Panc1 (cell line): ENCODE data around the gene DGKD. TPM values are rescaled to one million over a fixed set of nuclear protein-coding genes. Genes with fewer than 3 reads are reported as not detected.
"Not testable (repeated sequence)": the region's sequence is repeated elsewhere in the genome, so short reads cannot be mapped to it uniquely, and the experiment has no call there.

Experiments used
- ATAC-seq: fragments of 200-7000 bp; cut with Tn5 transposase; 2 replicates; pipeline ENCODE4 v1.9.1; 2020; ENCODE audit warnings: mild to moderate bottlenecking, moderate library complexity
- BruUV-seq: library from RNA; stranded (reverse); fragments of 400-500 nt; replicated peaks from 2 replicates; lab custom pipeline; 2021; lab: Mats Ljungman, UMichigan
- CTCF ChIA-PET: fragments of 300-600 bp; sonication (Branson Sonifier 250); formaldehyde crosslinking; loops from one replicate; lab custom pipeline; 2022; ENCODE audit warnings: antibody characterized with exemption; lab: Charles Lee
- POLR2A ChIA-PET: fragments of 300-600 bp; sonication (Branson Sonifier 250); formaldehyde crosslinking; loops from one replicate; lab custom pipeline; 2022; ENCODE audit warnings: antibody characterized with exemption; lab: Charles Lee
- DNase-seq: peaks from one replicate; pipeline ENCODE4 v3.0.0-alpha.2; 2010; ENCODE audit warnings: low read depth, low spot score
- H3K27ac ChIP-seq: 2 replicates; pipeline ENCODE4 v1.5.1; 2011; ENCODE audit warnings: mild to moderate bottlenecking, low read length, inconsistent platforms
- H3K27me3 ChIP-seq: fragments of 200-500 bp; sonication (Bioruptor generic); 2 replicates; pipeline ENCODE4 v1.6.0; 2014; ENCODE audit warnings: low read length, inconsistent platforms; ENCODE audit not compliant: control insufficient read depth, insufficient read depth
- H3K36me3 ChIP-seq: fragments of 200-500 bp; sonication (Bioruptor generic); 2 replicates; pipeline ENCODE4 v1.5.1; 2014; ENCODE audit warnings: inconsistent platforms, mild to moderate bottlenecking, low read length, moderate library complexity; ENCODE audit not compliant: control insufficient read depth, insufficient read depth
- H3K4me1 ChIP-seq: 2 replicates; pipeline ENCODE4 v1.5.1; 2011; ENCODE audit warnings: inconsistent platforms, mild to moderate bottlenecking, low read length, moderate library complexity; ENCODE audit not compliant: control insufficient read depth, insufficient read depth
- H3K4me3 ChIP-seq, 2 experiments: 2 replicates each; pipeline ENCODE4 v1.5.1; 2011 to 2012; ENCODE audit warnings: low read depth in 2 of 2, low read length in 2 of 2, mild to moderate bottlenecking in 2 of 2, inconsistent platforms in 1 of 2, moderate library complexity in 1 of 2
- H3K9me3 ChIP-seq: fragments of 200-500 bp; sonication (Bioruptor generic); 2 replicates; pipeline ENCODE4 v1.5.1; 2014; ENCODE audit warnings: low read depth, mild to moderate bottlenecking, inconsistent platforms, low read length, moderate library complexity; ENCODE audit not compliant: control insufficient read depth, insufficient read depth
- CTCF ChIP-seq: fragments of 450-650 bp; IDR thresholded peaks from 2 replicates; pipeline ENCODE4 v1.5.1; 2017; ENCODE audit warnings: mild to moderate bottlenecking
- POLR2AphosphoS5 ChIP-seq: IDR thresholded peaks from 2 replicates; pipeline ENCODE4 v1.6.1; 2012; ENCODE audit warnings: mild to moderate bottlenecking, low read depth, low read length, moderate library complexity
- REST ChIP-seq, 2 experiments: IDR thresholded peaks; 2 replicates each; pipeline ENCODE4 v1.6.1; 2011 to 2012; ENCODE audit warnings: low read depth in 2 of 2, control low read depth in 1 of 2, low read length in 1 of 2, mild to moderate bottlenecking in 1 of 2, moderate library complexity in 1 of 2; ENCODE audit not compliant: insufficient read depth in 1 of 2
- SIN3A ChIP-seq: IDR thresholded peaks from 2 replicates; pipeline ENCODE4 v1.6.1; 2012; ENCODE audit warnings: low read depth, mild to moderate bottlenecking, low read length, moderate library complexity, borderline replicate concordance; ENCODE audit not compliant: insufficient read depth
- TCF7L2 ChIP-seq: IDR thresholded peaks from 2 replicates; pipeline ENCODE4 v1.6.1; 2011; ENCODE audit warnings: mild to moderate bottlenecking, low read depth, low read length, inconsistent platforms
- in situ Hi-C: cut with HindIII; loops from 2 replicates; pipeline ENCODE4 v1.10.0; 2016; ENCODE audit warnings: low sequenced_read_pairs, low pct_unique_long_range_greater_than_20kb
- intact Hi-C: fragments of 100-400 bp; cut with micrococcal nuclease; formaldehyde crosslinking; loops from one replicate; pipeline ENCODE4 v1.10.0; 2022; ENCODE audit not compliant: unreplicated experiment
- total RNA-seq: library from RNA; stranded (reverse); gene quantifications from one replicate; pipeline ENCODE4 v1.2.1, GENCODE V29; 2021; ENCODE audit not compliant: unreplicated experiment

Gene DGKD
- total RNA-seq, 1 experiment from 2014 or later = 89.0 TPM

GRCh38 chr2:233334915-233335314 is 19.4 kb upstream of the DGKD start:
- H3K4me3 ChIP-seq = no peak overlapping the region
- intact Hi-C loops = no loop called here
- ATAC-seq = no peak
- POLR2A ChIA-PET = no interaction called here
- H3K9me3 ChIP-seq = no peaks in the 10 kb centered on the region
- in situ Hi-C loops = no loop called here
- no peaks in the 10 kb centered on the region for H3K27me3 ChIP-seq
- H3K36me3 ChIP-seq = no peaks in the 10 kb centered on the region
- TF ChIP-seq SIN3A (no peak), CTCF (no peak), REST (IDR thresholded peaks at IDR 0.05; ENCODE audit: insufficient read depth in 1 of 2, low read depth in 2 of 2, low read length in 1 of 2) (no peak), POLR2AphosphoS5 (no peak), TCF7L2 (no peak)
- H3K27ac ChIP-seq = no peak overlapping the region
- no peaks in the 10 kb centered on the region; the same call in 1 of the 2 replicates for H3K4me1 ChIP-seq
- CTCF ChIA-PET = interaction anchor here (0.6 kb wide), 1 partner anchor 13 kb away, joined by 4 read pairs; no protein-coding TSS in a partner anchor
- no peak for DNase-seq
- BruUV-seq = no TSS peak

GRCh38 chr2:233336091-233336490 is 18.2 kb upstream of the DGKD start:
- CTCF ChIA-PET, ATAC-seq, intact Hi-C loops, H3K4me1 ChIP-seq, H3K27ac ChIP-seq, DNase-seq, in situ Hi-C loops, BruUV-seq, H3K4me3 ChIP-seq, H3K27me3 ChIP-seq, H3K9me3 ChIP-seq, H3K36me3 ChIP-seq: not testable (repeated sequence)
- POLR2A ChIA-PET = interaction anchor here (0.7 kb wide), 1 partner anchor 10 kb away, joined by 4 read pairs; no protein-coding TSS in a partner anchor

GRCh38 chr2:233336541-233336940 is 17.8 kb upstream of the DGKD start:
- TF ChIP-seq REST (IDR thresholded peaks at IDR 0.05; ENCODE audit: insufficient read depth in 1 of 2, low read depth in 2 of 2, low read length in 1 of 2) = no peak
- no peak for TF ChIP-seq POLR2AphosphoS5
- TF ChIP-seq TCF7L2 = no peak
- no peak for TF ChIP-seq SIN3A
- no peak for TF ChIP-seq CTCF
- DNase-seq (no peak), ATAC-seq (no peak)
- Histone ChIP-seq H3K27ac (no peak overlapping the region), H3K4me1 (no peaks in the 10 kb centered on the region; the same call in 1 of the 2 replicates), H3K27me3 (no peaks in the 10 kb centered on the region), H3K4me3 (no peak overlapping the region), H3K36me3 (no peaks in the 10 kb centered on the region), H3K9me3 (no peaks in the 10 kb centered on the region)
- intact Hi-C loops (no loop called here), in situ Hi-C loops (no loop called here)
- no TSS peak for BruUV-seq
- POLR2A ChIA-PET = interaction anchor here (0.7 kb wide), 1 partner anchor 11 kb away, joined by 4 read pairs; no protein-coding TSS in a partner anchor
- CTCF ChIA-PET = no interaction called here
